OCI-LY1 (cell line): Measurements from ENCODE around the gene FARSA.

ENCODE experiments used
- CTCF ChIP-seq: fragments of 200-600 bp; sonication (generic), shearing (Covaris generic); IDR thresholded peaks from 2 replicates; pipeline ENCODE4 v1.5.1; 2017; ENCODE audit warnings: mild to moderate bottlenecking, antibody characterized with exemption, low read length, moderate library complexity, mixed read lengths
- EZH2 ChIP-seq: fragments of 200-600 bp; sonication (generic), shearing (Covaris generic); IDR thresholded peaks from 2 replicates; pipeline ENCODE4 v1.8.0; 2017; ENCODE audit warnings: borderline replicate concordance, mixed run types, mild to moderate bottlenecking, antibody characterized with exemption, low read length, moderate library complexity, mixed read lengths

- TF ChIP-seq EZH2: no peak
- TF ChIP-seq CTCF: no peak
Measured at GRCh38 chr19:12939975-12940423, 6.5 kb upstream of the FARSA start.
